Mesendoderm (in vitro differentiated cells): ENCODE data around the gene CENPP.

Experiments used
- DNase-seq: peaks from one replicate; pipeline ENCODE4 v3.0.0; 2013
- H2AK5ac ChIP-seq: 2 replicates; pipeline ENCODE4 v1.6.1; 2013; ENCODE audit warnings: low read length, inconsistent platforms
- H2BK120ac ChIP-seq: 2 replicates; pipeline ENCODE4 v1.6.1; 2013; ENCODE audit warnings: low read depth, mild to moderate bottlenecking, low read length, moderate library complexity, mixed read lengths
- H2BK15ac ChIP-seq: replicated peaks from 2 replicates; pipeline ENCODE4 v1.6.1; 2013; ENCODE audit warnings: low read depth, mild to moderate bottlenecking, moderate library complexity
- H2BK5ac ChIP-seq: 2 replicates; pipeline ENCODE4 v1.6.1; 2013; ENCODE audit warnings: low read length, inconsistent platforms
- H3K18ac ChIP-seq: 2 replicates; pipeline ENCODE4 v1.6.1; 2013; ENCODE audit warnings: mild to moderate bottlenecking, low read length, mixed read lengths
- H3K23ac ChIP-seq: one replicate; pipeline ENCODE4 v1.6.1; 2013; ENCODE audit warnings: low read length
- H3K27ac ChIP-seq: 2 replicates; pipeline ENCODE4 v1.5.1; 2013; ENCODE audit warnings: low read depth, mild to moderate bottlenecking, inconsistent platforms, low read length, moderate library complexity
- H3K27me3 ChIP-seq: 2 replicates; pipeline ENCODE4 v1.6.1; 2013; ENCODE audit warnings: low read length, control low read depth, mild to moderate bottlenecking, inconsistent platforms; ENCODE audit not compliant: insufficient read depth, poor library complexity
- H3K36me3 ChIP-seq: 2 replicates; pipeline ENCODE4 v1.6.1; 2013; ENCODE audit warnings: low read length, inconsistent platforms; ENCODE audit not compliant: control insufficient read depth, insufficient read depth
- H3K4ac ChIP-seq: one replicate; pipeline ENCODE4 v1.6.1; 2013; ENCODE audit warnings: low read depth, mild to moderate bottlenecking, low read length, moderate library complexity
- H3K4me1 ChIP-seq: 2 replicates; pipeline ENCODE4 v1.6.1; 2013; ENCODE audit warnings: low read depth, low read length, inconsistent platforms; ENCODE audit not compliant: control insufficient read depth
- H3K4me2 ChIP-seq: 2 replicates; pipeline ENCODE4 v1.6.1; 2013; ENCODE audit warnings: low read length
- H3K4me3 ChIP-seq: 2 replicates; pipeline ENCODE4 v1.5.1; 2013; ENCODE audit warnings: mild to moderate bottlenecking, low read length
- H3K56ac ChIP-seq: one replicate; pipeline ENCODE4 v1.6.1; 2013; ENCODE audit warnings: low read length
- H3K79me1 ChIP-seq: 2 replicates; pipeline ENCODE4 v1.6.1; 2013; ENCODE audit warnings: low read length, inconsistent platforms
- H3K79me2 ChIP-seq: 2 replicates; pipeline ENCODE4 v1.6.1; 2013; ENCODE audit warnings: mild to moderate bottlenecking, low read length; ENCODE audit not compliant: control insufficient read depth, insufficient read depth
- H3K9ac ChIP-seq: 2 replicates; pipeline ENCODE4 v1.6.1; 2013; ENCODE audit warnings: low read length, inconsistent platforms
- H4K5ac ChIP-seq: one replicate; pipeline ENCODE4 v1.6.1; 2013; ENCODE audit warnings: low read length
- H4K8ac ChIP-seq: one replicate; pipeline ENCODE4 v1.6.1; 2013; ENCODE audit warnings: low read depth, mild to moderate bottlenecking, control low read depth, low read length, moderate library complexity
- WGBS: extraction: QIAGEN DNeasy Blood & Tissue Kit; methylation state at CpG from one replicate; pipeline ENCODE4 v1.1.7; 2013; ENCODE audit warnings: low lambda C conversion rate, missing lambda C conversion rate; ENCODE audit not compliant: insufficient coverage; ENCODE audit errors: extremely low coverage; 5-methylcytosine and 5-hydroxymethylcytosine counted together

CENPP gene

GRCh38 chr9:92429836-92430235 lies 104.1 kb downstream of the CENPP start:
- no peak overlapping the region for H3K4ac ChIP-seq
- H3K23ac ChIP-seq, result no peak overlapping the region
- no peak overlapping the region for H3K27ac ChIP-seq
- DNase-seq, result no peak
- H3K36me3 ChIP-seq, result no peaks in the 10 kb centered on the region
- no peaks in the 10 kb centered on the region for H3K27me3 ChIP-seq
- no peak overlapping the region for H3K9ac ChIP-seq
- no peak overlapping the region for H4K8ac ChIP-seq
- H4K5ac ChIP-seq, result no peak overlapping the region
- no CpG with 5 or more reads among the region's 2 CpGs for WGBS
- no peak overlapping the region for H2BK15ac ChIP-seq
- no peaks in the 10 kb centered on the region for H3K79me2 ChIP-seq
- no peak overlapping the region for H3K4me2 ChIP-seq
- no peak overlapping the region for H3K4me3 ChIP-seq
- H3K18ac ChIP-seq, result no peak overlapping the region
- no peaks in the 10 kb centered on the region for H3K4me1 ChIP-seq
- no peak overlapping the region for H2AK5ac ChIP-seq
- H3K56ac ChIP-seq, result no peak overlapping the region
- H2BK5ac ChIP-seq, result no peak overlapping the region
- no peaks in the 10 kb centered on the region for H3K79me1 ChIP-seq
- no peak overlapping the region for H2BK120ac ChIP-seq

- Histone ChIP-seq H2AK5ac (no peak overlapping the region), H3K56ac (no peak overlapping the region), H2BK5ac (no peak overlapping the region), H3K9ac (no peak overlapping the region), H4K5ac (no peak overlapping the region), H3K23ac (no peak overlapping the region), H3K27ac (no peak overlapping the region), H3K18ac (no peak overlapping the region), H3K4me2 (no peak overlapping the region), H3K79me2 (no peaks in the 10 kb centered on the region), H2BK120ac (no peak overlapping the region), H3K27me3 (no peaks in the 10 kb centered on the region), H3K79me1 (no peaks in the 10 kb centered on the region), H3K36me3 (no peaks in the 10 kb centered on the region), H3K4me1 (no peaks in the 10 kb centered on the region), H3K4me3 (no peak overlapping the region), H4K8ac (no peak overlapping the region), H3K4ac (no peak overlapping the region), H2BK15ac (no peak overlapping the region)
- DNase-seq, result no peak
- WGBS, result 100% methylated on average over 1 of the region's 5 CpGs
These were observed 106.6 kb downstream of the CENPP start for GRCh38 chr9:92432350-92432749.

- no peak overlapping the region for H4K5ac ChIP-seq
- no peak overlapping the region for H4K8ac ChIP-seq
- H3K27ac ChIP-seq, result no peak overlapping the region
- no peak overlapping the region for H2BK5ac ChIP-seq
- H3K9ac ChIP-seq, result no peak overlapping the region
- no peak overlapping the region for H2BK15ac ChIP-seq
- no CpG with 5 or more reads among the region's 5 CpGs for whole genome bisulfite sequencing
- H3K4ac ChIP-seq, result no peak overlapping the region
- H3K23ac ChIP-seq, result no peak overlapping the region
- no peaks in the 10 kb centered on the region for H3K27me3 ChIP-seq
- H3K79me1 ChIP-seq, result no peaks in the 10 kb centered on the region
- no peaks in the 10 kb centered on the region for H3K36me3 ChIP-seq
- H3K79me2 ChIP-seq, result no peaks in the 10 kb centered on the region
- no peak overlapping the region for H3K4me3 ChIP-seq
- no peak overlapping the region for H3K4me2 ChIP-seq
- no peak overlapping the region for H3K56ac ChIP-seq
- no peak overlapping the region for H2AK5ac ChIP-seq
- DNase-seq, result no peak
- no peak overlapping the region for H3K18ac ChIP-seq
- H2BK120ac ChIP-seq, result no peak overlapping the region
- H3K4me1 ChIP-seq, result no peaks in the 10 kb centered on the region
These were observed 107.3 kb downstream of the CENPP start for GRCh38 chr9:92432972-92433548.

- no peak overlapping the region for H3K9ac ChIP-seq
- no peaks in the 10 kb centered on the region for H3K79me1 ChIP-seq
- H3K18ac ChIP-seq, result no peak overlapping the region
- no peak overlapping the region for H3K4me3 ChIP-seq
- H3K27ac ChIP-seq, result no peak overlapping the region
- no peak overlapping the region for H3K56ac ChIP-seq
- H2BK120ac ChIP-seq, result no peak overlapping the region
- WGBS, result no CpG with 5 or more reads among the region's 1 CpG
- no peak overlapping the region for H2BK15ac ChIP-seq
- no peak overlapping the region for H4K8ac ChIP-seq
- no peaks in the 10 kb centered on the region for H3K36me3 ChIP-seq
- H3K4me2 ChIP-seq, result no peak overlapping the region
- H3K23ac ChIP-seq, result no peak overlapping the region
- H2BK5ac ChIP-seq, result no peak overlapping the region
- H2AK5ac ChIP-seq, result no peak overlapping the region
- no peaks in the 10 kb centered on the region for H3K79me2 ChIP-seq
- H4K5ac ChIP-seq, result no peak overlapping the region
- H3K27me3 ChIP-seq, result no peaks in the 10 kb centered on the region
- H3K4me1 ChIP-seq, result no peaks in the 10 kb centered on the region
- no peak for DNase-seq
- no peak overlapping the region for H3K4ac ChIP-seq
These were observed 109.5 kb downstream of the CENPP start for GRCh38 chr9:92435263-92435662.

- no peak overlapping the region for H3K4me3 ChIP-seq
- no peak overlapping the region for H4K8ac ChIP-seq
- no peaks in the 10 kb centered on the region for H3K4me1 ChIP-seq
- H2BK5ac ChIP-seq, result no peak overlapping the region
- no peak overlapping the region for H3K23ac ChIP-seq
- no CpG with 5 or more reads among the region's 5 CpGs for WGBS
- H3K79me1 ChIP-seq, result no peaks in the 10 kb centered on the region
- no peak for DNase-seq
- H3K4me2 ChIP-seq, result no peak overlapping the region
- H2AK5ac ChIP-seq, result no peak overlapping the region
- no peak overlapping the region for H2BK120ac ChIP-seq
- no peaks in the 10 kb centered on the region for H3K27me3 ChIP-seq
- no peaks in the 10 kb centered on the region for H3K36me3 ChIP-seq
- H3K9ac ChIP-seq, result no peak overlapping the region
- no peak overlapping the region for H3K56ac ChIP-seq
- no peaks in the 10 kb centered on the region for H3K79me2 ChIP-seq
- H3K27ac ChIP-seq, result no peak overlapping the region
- H2BK15ac ChIP-seq, result no peak overlapping the region
- no peak overlapping the region for H4K5ac ChIP-seq
- no peak overlapping the region for H3K18ac ChIP-seq
- H3K4ac ChIP-seq, result no peak overlapping the region
These were observed 113.3 kb downstream of the CENPP start for GRCh38 chr9:92438900-92439526.
